Dedifferentiated amniotic fluid mesenchymal stem cell (primary cell): ENCODE measurements around the gene DYSF.

ENCODE experiments used
- DNase-seq: peaks from one replicate; pipeline ENCODE4 v3.0.0-alpha.2; 2016; ENCODE audit errors: extremely low spot score

The DYSF gene

DNA sequence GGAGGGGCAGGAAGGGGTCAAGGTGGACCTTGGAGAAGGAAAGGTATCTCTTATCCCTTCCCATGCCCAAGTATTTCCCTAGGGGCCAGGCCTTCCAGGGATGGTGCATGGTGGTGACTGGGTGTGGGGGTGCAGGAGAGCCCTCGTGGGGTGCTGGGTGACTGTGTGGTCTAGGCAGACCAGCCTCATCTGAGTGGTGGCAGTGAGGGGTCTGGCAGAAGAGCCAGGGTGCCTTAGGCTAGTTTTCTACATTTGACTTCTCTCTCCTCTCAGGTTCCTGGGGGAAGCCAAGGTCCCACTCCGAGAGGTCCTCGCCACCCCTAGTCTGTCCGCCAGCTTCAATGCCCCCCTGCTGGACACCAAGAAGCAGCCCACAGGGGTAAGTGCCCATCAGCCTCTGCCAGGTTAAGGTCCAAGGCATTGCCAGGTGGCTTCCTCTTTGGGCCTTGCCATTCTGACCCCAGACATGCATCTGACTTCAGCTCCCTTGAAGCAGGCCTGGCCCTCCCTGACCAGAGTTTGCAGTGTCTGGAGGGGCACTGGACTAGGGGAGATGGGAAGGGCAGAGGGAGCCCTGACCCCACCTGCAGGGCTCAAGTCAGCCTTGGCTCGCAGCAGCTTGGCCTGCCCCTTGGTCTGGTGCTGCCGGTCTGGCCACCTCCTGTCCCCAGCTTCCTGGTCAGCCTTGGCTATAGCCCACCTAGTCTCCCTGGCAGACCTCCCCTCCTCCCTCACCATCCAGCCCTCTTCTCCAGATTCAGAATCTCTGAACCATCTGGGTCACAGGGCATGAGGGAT lies 49.8 kb downstream of the DYSF start:
- no peak for DNase-seq

DNA sequence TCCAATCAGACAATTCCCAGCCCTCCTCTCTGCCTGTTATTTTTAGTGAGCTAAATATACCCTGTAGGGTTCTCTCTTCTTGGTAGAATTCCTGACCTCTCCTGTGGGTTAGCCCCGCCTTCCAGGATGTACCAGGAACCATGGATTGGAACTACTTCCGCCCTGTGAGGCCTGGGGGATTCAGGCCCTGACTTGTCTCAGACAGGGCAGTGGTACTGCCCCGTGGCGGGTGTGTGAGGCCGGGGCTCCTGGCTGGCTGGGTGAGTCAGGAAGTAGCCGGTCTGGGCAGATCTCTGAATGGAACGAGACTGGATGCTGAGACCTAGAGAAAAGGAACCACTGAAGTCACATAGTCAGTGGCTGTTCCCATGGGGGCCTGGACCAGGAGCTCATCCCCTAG lies 50.5 kb downstream of the DYSF start:
- DNase-seq = no peak

DNA sequence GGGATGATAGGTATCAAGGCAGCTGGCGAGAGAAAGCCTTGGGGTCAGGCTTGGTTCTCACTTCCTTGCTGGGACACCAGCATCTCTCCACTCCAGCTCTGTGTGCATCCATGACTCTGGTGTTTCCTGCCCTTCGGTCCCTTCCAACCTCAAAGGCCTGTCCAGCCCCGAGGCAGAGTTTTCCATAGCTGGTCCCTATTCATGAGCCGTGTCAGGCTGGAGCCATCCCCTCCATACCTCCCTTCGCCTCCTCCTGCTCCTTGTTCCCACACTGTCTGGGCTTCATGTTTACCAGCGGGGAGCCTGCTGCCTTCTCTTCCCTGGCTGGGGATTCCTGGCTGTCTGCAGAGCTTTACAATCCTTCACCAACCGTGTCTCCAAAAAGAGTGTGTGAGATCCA lies 51.2 kb downstream of the DYSF start:
- no peak for DNase-seq

DNA sequence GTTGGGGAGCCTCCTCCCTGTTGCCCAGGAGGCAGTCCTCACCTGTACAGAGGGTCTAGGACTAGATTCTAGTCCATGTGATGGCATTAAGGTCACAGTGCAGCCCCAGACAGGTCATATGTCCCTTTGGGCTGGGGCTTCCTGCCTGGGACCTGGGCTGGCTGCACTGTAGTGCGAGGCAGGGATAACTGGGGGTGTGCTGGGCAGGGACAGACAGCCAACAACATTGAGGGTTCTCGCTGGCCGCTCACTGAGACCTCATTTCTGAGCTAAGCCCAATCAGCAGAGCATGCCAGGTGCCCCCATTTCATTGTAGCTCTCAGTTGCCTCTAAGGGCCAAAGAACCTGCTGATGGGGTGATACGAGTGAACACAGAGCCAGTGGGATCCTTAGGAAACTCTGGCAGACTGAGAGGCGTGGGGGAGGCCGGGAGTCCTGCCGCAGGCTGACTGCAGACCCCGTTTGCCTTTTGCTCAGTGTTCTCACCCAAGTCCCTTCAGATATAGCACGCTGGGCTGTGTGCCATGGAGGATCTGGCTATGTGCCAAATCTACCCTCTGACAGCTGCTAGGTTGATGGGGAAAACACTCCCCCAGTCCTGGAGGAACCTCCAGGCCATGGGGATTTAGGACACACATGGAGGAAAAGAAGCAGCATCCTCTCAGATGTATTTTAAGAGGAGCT lies 51.9 kb downstream of the DYSF start:
- DNase-seq = no peak

DNA sequence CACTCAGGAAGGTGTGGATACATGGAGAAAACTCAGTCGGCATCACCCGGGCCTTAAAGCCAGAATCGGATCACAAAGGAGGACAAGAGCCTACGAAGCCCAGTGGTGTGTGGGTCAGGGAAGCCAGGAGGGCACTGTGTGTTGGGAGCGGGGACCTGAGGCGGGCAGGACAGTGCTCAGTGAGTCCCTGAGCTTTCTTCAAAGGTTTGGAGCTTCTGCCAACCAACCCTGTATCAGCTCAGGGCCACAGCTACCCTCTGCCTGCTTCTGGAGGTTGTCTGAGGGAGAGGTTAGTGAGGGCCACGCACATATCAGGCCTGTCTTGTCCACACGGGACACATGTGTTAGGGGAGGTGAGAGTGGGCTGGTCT lies 52.4 kb downstream of the DYSF start:
- DNase-seq = no peak

DNA sequence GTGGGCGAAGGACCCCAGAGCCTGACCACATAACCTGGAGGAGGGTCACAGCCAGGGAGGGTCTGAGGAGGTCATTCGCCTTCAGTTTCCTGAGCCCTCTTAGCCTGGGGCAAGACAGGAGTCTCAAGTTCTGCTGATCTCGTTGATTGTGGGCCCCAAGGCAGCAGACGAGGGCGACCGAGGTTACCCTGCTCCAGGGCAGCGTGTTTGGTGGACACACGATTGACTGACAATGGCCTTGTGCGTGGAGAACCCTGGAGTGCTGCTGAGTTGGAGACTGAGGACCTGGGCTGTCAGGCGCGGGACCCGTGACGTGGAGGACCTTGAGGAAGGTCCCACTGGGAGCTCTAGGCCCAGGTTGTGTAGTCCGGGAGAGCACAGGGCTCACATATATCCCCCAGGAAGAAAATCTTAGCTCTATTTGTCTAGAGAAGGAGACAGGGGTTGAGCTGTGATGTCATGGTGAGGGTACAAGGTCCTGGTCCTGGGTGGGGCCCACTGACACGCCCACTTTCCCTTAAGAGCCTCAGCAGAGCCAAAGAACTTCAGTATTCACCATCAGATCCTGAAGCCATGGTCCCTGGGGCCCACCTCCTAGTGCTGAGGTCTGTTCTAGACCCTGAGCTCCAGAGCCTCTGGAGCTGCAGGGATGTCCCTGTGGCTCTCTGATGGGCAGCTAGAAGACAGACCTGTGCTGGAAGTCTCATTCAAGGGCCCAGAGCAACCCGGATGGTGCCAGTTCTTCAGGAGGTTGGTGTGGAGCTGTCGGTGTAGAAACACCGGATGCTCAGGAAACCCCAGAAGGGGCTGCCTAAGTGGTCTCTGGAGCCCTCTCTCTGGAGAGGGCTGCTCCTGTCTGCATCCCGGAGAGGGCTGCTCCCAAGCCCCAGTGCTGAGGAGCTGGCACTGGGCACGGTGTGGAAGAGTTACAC lies 53.1 kb downstream of the DYSF start:
- DNase-seq = no peak

DNA sequence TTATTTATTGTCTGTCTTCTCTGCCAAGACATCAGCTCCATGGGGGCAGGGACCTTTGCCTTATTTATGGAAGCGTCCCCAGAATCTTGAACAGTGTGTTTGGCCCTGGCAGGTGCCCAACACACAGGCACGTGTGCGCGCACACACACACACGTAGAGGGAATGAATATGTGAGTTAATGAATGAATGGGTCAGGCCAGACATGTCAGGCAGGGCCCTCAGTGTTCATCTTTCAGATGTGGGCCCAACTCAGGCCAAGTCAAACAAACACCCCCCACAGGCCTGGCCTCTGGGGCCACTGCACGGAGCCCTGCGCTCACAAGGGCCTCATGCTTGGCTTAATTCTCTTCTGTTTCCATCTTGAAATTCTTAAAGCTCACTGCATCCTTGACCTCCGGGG lies 54.1 kb downstream of the DYSF start:
- no peak for DNase-seq

DNA sequence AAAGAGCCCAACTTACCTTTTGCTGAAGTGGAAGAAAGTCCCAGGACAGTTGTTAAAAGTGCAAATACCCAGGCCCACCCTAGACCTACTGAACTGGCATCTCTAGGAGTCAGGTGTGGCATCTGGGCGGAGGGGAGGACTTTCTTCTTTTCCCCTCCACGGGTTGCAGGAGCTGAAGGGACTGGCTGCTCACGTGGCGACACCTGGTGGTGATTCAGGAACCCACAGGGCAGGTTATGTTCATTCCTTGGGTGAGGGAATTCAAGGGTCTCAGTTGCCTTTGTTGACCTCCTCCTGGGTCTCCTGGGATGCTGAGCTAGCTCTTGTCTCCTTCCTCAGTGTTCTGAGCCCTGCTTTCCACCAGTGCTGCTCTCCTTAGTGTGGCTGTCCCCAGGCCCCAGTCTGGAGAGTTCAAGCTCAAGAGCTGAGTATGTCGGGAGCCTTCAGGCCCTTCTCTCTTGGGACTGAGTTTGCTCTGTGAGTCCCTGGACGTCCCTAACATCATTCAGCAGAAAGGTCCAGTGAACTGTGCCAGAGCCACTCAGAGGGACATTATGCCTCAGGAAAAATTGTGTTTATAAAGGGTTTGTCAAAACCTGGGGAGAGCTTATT lies 56.9 kb downstream of the DYSF start:
- DNase-seq = peak; percentile 53

DNA sequence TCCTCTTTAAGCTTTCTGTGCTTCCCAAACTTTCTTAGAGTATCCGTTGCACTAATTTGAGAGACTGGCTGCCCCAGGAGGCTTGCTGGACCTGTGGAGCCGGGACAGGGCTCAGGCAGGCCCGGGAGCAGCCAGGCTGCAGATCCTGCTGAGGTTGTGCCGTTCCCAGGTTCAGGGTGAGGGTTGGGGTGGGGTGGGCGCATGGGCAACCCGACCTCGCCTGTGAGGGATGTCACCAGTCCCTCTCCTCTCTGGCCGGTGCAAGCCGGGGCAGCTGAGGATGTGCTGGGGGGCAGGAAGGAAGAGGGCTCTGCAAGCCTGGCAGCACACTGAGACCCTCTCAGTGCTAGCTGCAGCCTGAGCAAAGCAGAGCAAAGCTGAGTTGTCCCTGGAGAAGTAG lies 57.6 kb downstream of the DYSF start:
- no peak for DNase-seq

DNA sequence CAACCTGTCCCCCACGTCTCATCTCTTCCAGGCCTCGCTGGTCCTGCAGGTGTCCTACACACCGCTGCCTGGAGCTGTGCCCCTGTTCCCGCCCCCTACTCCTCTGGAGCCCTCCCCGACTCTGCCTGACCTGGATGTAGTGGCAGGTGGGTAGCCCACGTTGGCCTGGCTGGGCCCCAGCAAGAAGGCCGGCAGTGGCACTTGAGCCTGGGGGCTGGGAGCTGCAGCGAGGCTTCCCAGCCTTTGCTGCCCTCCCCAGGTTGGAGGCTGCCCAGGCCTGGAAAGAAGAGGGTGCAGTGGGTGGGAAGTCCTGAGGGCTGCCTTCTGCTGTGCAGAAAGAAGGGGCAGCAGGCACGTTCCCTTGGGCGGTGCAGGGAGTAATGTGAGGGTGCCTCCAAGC lies 58.4 kb downstream of the DYSF start:
- no peak for DNase-seq

DNA sequence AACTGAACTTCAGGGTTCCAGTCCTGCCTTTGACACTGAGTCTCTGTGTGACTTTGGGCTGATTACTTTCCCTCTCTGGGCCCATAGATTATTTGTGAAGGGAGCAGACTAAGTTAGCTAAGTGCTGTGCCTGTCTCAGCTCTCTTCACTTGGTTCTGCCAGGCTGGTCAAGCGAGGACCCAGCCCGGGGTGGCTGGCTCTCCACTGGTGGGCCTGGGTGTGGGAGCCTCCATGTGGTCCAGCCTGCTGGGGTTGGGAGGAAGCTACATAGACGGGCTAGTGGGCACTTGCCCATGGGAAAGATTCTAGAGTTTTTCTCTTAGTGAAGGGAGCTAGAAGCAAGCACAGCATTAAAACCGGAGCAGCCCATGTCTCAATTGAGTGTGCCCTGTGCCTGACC lies 59.0 kb downstream of the DYSF start:
- no peak for DNase-seq

DNA sequence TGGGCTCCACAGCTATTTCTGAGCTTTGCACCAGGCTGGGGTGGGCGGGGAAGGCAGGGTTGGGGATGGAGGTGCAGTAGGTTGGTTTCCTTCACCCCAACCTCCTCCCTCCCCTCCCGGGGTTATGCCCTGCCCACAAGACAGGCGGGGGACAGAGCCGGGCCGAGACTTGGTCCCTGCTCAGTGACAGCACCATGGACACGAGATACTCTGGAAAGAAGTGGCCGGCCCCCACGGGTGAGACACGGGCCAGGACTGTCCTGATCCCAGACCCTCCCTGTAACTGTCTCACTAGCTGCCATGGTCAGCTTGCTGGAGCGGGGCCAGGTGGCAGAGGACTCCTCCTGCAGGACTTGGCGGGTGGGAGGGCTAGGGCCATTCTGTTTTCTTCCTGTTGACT lies 59.7 kb downstream of the DYSF start:
- no peak for DNase-seq

DNA sequence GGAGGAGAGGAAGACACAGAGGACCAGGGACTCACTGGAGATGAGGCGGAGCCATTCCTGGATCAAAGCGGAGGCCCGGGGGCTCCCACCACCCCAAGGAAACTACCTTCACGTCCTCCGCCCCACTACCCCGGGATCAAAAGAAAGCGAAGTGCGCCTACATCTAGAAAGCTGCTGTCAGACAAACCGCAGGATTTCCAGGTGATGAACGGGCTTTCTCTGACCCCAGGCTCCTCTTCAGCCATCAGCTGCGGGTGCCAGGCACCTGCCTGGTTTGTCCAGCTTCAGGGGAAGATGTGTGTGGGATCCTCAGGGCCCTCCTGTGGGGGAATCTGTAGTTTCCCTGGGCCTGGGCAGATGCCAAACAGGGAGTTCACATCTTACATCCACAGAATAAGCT lies 60.4 kb downstream of the DYSF start:
- DNase-seq = no peak

DNA sequence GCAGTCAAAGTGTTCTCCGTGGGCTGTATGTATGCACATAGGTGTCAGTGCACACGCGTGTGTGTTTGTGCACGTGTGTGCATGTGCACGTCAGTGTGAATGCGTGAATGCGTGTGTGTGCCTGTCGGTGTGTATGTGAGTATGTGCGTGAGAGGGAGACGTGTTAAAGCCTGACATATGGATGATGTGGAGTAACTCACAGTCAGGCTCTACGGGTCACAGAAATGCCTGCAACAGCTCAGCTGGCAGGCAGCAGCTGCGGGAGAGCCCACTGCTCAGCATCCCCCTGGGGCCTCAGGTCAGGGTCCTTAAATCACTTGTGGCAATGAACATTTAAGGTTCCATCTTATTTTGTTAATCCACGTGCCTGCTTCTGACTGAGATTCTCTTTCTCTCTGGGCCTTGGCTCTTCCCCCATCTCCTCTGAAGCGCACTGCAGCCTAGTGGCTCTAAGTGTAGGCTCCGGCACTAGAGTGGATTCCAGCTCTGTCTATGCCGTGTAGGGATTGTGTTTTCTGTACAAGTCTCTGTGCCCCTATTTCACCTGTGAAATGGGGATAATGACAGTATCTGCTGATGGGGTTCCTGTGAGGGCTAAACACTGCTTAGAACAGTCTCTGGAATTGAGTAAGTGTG lies 63.0 kb downstream of the DYSF start:
- no peak for DNase-seq

DNA sequence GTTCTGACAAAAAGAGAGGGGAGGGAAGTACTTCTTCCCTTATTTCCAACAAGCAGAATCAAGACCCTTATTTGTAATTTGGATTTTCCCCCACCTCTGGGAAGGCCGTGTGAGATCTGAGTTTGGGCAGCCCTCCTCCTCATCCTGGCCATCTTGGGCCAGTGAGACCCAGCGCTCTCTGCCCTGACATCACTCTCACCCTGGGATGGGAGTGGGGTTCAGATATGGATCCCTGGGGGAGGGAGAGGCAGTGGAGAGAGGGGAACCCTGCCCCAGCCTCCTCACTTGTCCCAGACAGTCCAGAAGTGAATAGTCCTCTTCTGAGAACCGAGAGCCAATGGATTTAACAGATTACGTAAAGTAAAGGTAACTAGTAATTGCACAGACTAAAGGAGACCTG lies 64.5 kb downstream of the DYSF start:
- DNase-seq = no peak

DNA sequence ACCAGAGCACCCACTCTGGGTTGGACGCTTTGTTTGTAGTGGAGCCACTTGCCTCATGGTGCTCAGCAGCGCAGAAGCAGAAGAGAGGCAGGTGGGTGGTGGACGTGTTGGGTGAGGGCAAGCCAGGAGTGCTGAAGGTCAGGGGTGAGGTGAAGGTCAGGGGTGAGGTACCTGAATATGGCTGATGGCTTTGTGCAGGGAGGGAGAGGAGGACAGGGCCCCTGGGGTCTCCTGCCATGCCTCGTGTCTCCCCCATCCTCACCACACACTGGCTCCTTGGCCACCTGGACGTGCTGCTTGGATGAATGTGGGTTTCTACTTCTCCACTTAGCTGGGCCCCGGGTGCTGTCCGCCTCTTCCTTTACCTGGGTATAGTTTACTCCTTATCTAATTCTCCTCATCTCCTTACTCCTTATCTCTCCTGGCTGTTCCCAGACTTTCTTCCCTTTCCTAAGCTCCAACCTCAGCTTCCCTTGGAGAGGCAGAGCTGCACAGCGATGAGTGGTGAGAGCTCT lies 68.1 kb downstream of the DYSF start:
- no peak for DNase-seq

DNA sequence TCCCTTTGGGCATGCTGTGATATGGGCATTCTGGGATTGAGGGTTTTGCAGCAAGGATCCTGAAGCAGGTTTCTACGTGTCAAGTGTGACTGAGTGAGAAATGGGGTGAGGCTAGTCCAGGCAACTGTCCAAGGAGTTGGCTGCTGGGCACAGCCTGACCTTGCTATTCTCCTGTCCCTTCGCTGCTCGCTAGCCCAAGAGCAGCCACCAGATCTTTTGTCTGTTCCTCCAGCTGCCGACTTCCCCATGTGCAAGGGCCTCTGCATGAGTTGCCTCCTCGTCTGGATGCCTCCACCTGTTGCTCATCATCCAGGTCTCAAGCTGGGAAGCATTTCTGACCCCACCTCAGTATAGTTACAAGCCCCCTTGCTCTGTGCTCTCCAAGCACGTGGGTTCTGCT lies 71.1 kb downstream of the DYSF start:
- DNase-seq = no peak

DNA sequence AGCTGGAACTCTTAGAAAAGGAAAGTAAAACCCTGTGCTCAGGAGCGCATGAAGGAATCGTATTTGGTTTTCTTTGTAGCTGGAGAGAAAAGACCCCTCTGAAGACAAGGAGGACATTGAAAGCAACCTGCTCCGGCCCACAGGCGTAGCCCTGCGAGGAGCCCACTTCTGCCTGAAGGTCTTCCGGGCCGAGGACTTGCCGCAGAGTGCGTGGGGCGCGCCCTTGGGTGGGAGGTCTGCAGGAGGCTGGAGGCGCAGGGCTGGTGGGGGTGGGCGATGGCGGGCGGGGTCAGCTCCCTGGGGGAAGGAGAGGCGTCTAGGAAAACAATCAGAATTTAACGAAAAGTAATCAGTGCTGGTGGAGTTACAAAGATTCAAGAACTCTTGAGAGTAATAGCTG lies 72.8 kb downstream of the DYSF start:
- no peak for DNase-seq

DNA sequence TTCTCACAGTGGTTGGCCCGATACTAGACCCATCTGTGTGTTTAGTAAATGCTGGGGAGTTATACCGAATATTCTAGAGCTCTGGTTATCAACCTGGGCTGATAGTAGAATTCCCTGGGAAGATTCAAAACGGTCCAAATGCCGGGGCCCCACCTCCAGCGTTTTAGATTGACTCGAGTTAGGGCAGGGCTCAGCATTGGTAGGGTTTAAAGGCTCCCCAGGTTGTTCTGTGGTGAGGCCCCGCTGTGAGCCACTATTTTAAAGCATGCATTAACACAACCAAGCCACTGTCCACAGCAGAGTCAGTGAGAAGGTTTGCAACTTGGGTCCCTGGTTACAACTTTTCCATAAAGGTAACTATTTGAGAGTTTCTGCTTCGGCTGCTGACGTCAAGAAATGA lies 73.6 kb downstream of the DYSF start:
- no peak for DNase-seq

DNA sequence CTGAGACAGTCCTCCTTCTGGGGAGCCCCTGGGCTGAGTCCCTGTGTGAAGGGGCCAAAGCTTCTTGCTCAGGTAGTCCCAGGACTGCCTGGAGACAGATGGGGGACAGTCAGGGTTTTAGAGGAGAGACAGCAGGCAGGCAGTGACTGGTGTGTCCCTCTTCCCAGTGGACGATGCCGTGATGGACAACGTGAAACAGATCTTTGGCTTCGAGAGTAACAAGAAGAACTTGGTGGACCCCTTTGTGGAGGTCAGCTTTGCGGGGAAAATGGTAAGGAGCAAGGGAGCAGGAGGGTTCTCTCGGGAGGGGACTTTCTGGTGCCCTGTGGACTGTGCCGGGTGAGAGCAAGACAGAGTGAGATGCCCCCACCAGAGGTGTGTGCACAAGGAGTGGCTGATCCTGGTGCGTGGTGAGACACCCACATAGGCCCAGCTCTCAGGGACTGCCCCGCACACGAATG lies 74.8 kb downstream of the DYSF start:
- DNase-seq = no peak

DNA sequence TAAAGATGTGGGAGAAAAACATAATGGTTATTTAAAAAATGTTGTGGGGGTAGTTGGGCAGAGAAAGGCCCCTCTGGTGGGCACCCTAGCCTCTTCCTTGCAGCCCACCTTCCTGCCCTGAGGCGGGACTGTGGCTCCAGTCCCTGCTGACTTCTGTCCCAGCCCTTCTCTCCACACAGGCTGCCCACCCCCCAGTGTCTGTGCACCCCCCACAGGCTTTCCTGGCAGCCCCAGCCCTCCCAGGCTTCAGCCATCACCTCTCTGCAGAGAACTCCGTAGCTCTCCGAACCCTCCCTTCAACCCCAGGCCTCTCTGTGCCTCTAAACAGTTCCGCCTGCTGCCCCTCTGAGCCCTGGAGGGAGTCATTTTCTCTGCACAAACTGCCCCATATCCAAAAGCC lies 75.4 kb downstream of the DYSF start:
- DNase-seq = no peak
